Measurements from ENCODE around the gene VASP. TPM values are rescaled to one million over a fixed set of nuclear protein-coding genes. Genes with fewer than 3 reads are reported as not detected.

Gene VASP
- total RNA-seq, 1 donor from 2014 or later = 25.7 TPM

- peak; percentile 65 for DNase-seq
These were observed 33.3 kb upstream of the VASP start for GRCh38 chr19:45473682-45474605.

GRCh38 chr19:45474606-45475521 lies 32.4 kb upstream of the VASP start:
- peak; percentile 67 for DNase-seq

- peak; percentile 72 for DNase-seq
These were observed 31.6 kb upstream of the VASP start for GRCh38 chr19:45475537-45476291.

- DNase-seq = no peak
These were observed 31.0 kb upstream of the VASP start for GRCh38 chr19:45476304-45476703.

GRCh38 chr19:45477186-45477585 lies 30.1 kb upstream of the VASP start:
- peak; percentile 62 for DNase-seq

GRCh38 chr19:45477713-45478453 lies 29.4 kb upstream of the VASP start:
- peak; percentile 63 for DNase-seq

- peak; percentile 96 for DNase-seq
These were observed 28.6 kb upstream of the VASP start for GRCh38 chr19:45478454-45479238.

- no peak for DNase-seq
These were observed 24.2 kb upstream of the VASP start for GRCh38 chr19:45483033-45483432.

- DNase-seq = no peak
These were observed 22.9 kb upstream of the VASP start for GRCh38 chr19:45484273-45484945.

GRCh38 chr19:45485305-45486077 lies 21.8 kb upstream of the VASP start:
- DNase-seq = peak; percentile 97

GRCh38 chr19:45488708-45489107 lies 18.6 kb upstream of the VASP start:
- DNase-seq = no peak

- DNase-seq = no peak
These were observed 17.9 kb upstream of the VASP start for GRCh38 chr19:45489216-45489855.

GRCh38 chr19:45492137-45492626 lies 15.1 kb upstream of the VASP start:
- DNase-seq = no peak

- DNase-seq = peak; percentile 93
These were observed 14.4 kb upstream of the VASP start for GRCh38 chr19:45492627-45493470.

- no peak for DNase-seq
These were observed 12.9 kb upstream of the VASP start for GRCh38 chr19:45494261-45494916.

- DNase-seq = no peak
These were observed 12.1 kb upstream of the VASP start for GRCh38 chr19:45495178-45495577.
